Cardiac muscle cell (in vitro differentiated cells and primary cell): ENCODE measurements around the gene ACAN. TPM values are rescaled to one million over a fixed set of nuclear protein-coding genes. Genes with fewer than 3 reads are reported as not detected.
A peak's percentile ranks its signal among the peaks of the same experiment; 100 is the strongest.

ENCODE experiments used
- DNase-seq, 2 donors: peaks; one replicate each; pipeline versions ENCODE4 v3.0.0 to v3.0.0-alpha.2; 2010 to 2017; ENCODE audit warnings: low read depth in 1 of 2, low spot score in 1 of 2
- H3K27ac ChIP-seq: fragments of 200-600 bp; sonication (generic); 2 replicates; pipeline ENCODE4 v1.5.1; 2016
- H3K27me3 ChIP-seq: fragments of 200-600 bp; sonication (generic); 2 replicates; pipeline ENCODE4 v1.6.0; 2016; ENCODE audit warnings: control low read depth
- H3K36me3 ChIP-seq: fragments of 200-600 bp; sonication (generic); 2 replicates; pipeline ENCODE4 v1.5.1; 2016; ENCODE audit warnings: control low read depth
- H3K4me1 ChIP-seq: fragments of 200-600 bp; sonication (generic); 2 replicates; pipeline ENCODE4 v1.8.1; 2017; ENCODE audit warnings: low read depth, mild to moderate bottlenecking, mixed run types
- H3K4me3 ChIP-seq: fragments of 200-600 bp; sonication (generic); 2 replicates; pipeline ENCODE4 v1.5.1; 2016; ENCODE audit warnings: mild to moderate bottlenecking
- H3K9me3 ChIP-seq: fragments of 200-600 bp; sonication (generic); 2 replicates; pipeline ENCODE4 v1.5.1; 2017; ENCODE audit warnings: low read depth, mild to moderate bottlenecking, control low read depth
- CTCF ChIP-seq: IDR thresholded peaks from 2 replicates; pipeline ENCODE4 v1.5.1; 2012; ENCODE audit warnings: low read depth, mild to moderate bottlenecking, low read length
- polyA plus RNA-seq: library from polyadenylated mRNA; unstranded; fragments of >200 nt; fragmentation: Nextera tagmentation; extraction: Ambion mirVana; gene quantifications from 2 replicates; pipeline ENCODE4 v1.2.1, GENCODE V29; 2016
- total RNA-seq: library from RNA; depleted of rRNA; stranded (reverse); fragments of >200 nt; gene quantifications from 2 replicates; pipeline ENCODE4 v1.2.3, GENCODE V29; 2016

Gene ACAN
- total and polyA plus RNA-seq, 2 experiments from 2014 or later = 0.71 to 0.91 TPM

DNA sequence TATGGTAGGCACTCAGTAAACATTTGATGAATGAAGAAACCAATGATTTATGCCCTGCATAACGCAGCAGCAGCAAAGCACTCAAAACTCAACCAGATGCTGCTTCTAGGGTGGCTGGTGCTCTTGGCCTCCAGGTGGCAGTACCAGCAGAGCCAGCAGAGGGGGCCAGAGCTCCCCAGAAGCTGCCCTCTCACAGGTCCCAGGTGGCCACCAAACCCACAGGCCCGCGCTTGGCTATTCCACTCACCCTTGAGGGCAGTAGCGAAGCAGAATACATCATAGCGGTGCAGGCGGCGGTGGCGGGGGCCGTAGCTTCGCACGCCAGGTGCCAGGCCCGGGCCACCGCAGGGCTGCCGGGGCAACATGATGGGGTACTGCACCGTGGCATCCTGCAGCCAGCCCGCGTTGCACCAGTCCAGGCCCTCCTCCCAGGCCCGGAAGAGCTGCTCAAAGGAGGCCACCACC, 75.5 kb downstream of the ACAN start:
- TF ChIP-seq CTCF = peak; percentile 81
- peak; percentile 60 to 68 for DNase-seq
- Histone ChIP-seq H3K4me1 (no peaks in the 10 kb centered on the region), H3K27me3 (no peaks in the 10 kb centered on the region), H3K4me3 (no peak overlapping the region), H3K9me3 (no peaks in the 10 kb centered on the region), H3K27ac (no peak overlapping the region), H3K36me3 (no peaks in the 10 kb centered on the region)

DNA sequence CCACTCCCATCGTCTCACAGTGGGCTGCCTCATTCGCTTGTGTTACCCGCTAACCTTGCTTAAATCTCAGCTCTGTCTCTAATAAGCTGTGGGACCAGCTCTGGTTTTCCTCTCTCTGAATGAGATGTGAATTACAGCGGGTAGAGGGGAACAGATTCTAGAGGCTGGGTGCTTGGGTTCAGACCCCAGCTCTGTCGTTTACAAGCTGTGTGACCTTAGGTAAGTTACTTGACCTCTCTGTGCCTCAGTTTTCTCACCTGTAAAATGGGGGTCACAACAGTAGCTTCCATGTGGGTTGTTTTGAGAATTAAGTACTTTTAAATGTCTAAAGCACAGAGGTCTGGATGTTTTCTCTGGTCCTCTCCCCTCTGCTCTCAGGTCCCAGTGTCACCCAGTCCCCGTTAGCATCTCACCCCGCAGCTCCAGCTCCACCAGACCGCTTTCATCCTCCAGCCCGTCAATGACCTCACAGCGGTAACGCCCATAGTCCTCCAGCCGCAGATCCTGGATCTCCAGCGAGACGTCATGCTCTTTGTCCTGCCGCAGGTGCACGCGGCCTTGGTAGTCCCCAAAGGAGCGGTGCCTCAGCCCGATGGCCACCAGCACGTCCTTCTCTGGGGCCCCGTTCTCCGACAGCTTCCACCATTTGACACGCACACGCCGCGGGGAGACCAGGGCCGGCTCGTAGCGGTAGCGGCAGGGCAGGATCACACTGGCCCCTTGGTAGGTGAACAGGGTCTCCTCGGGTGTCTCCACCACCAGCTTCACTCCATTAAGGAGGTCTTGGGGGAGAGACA, 77.9 kb downstream of the ACAN start:
- Histone ChIP-seq H3K4me1 (no peaks in the 10 kb centered on the region), H3K9me3 (no peaks in the 10 kb centered on the region), H3K4me3 (no peak overlapping the region), H3K36me3 (no peaks in the 10 kb centered on the region), H3K27me3 (no peaks in the 10 kb centered on the region), H3K27ac (no peak overlapping the region)
- TF ChIP-seq CTCF = no peak
- DNase-seq = no peak

GRCh38 chr15:88881775-88882174, 78.5 kb downstream of the ACAN start:
- Histone ChIP-seq H3K4me1 (no peaks in the 10 kb centered on the region), H3K4me3 (no peak overlapping the region), H3K36me3 (no peaks in the 10 kb centered on the region), H3K9me3 (no peaks in the 10 kb centered on the region), H3K27me3 (no peaks in the 10 kb centered on the region), H3K27ac (no peak overlapping the region)
- TF ChIP-seq CTCF = no peak
- no peak for DNase-seq

DNA sequence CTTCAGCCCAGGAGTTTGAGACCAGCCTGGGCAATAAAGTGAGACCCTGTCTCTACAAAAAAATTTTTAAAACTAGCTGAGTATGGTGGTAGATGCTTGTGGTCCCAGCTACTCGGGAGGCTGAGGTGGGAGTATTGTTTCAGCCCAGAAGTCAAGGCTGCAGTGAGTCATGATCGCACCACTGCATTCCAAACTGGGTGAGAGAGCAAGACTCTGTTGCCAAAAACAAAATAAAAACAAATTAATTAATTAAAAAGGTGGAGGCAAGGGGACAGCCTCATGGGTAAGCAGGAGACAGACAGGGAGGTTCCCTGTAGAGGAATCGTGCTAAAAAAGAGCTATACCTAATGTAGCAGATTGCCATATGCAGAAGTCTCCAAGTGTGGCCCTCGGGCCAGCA, 79.5 kb downstream of the ACAN start:
- Histone ChIP-seq H3K4me1 (no peaks in the 10 kb centered on the region), H3K36me3 (no peaks in the 10 kb centered on the region), H3K27ac (no peak overlapping the region), H3K27me3 (no peaks in the 10 kb centered on the region), H3K4me3 (no peak overlapping the region), H3K9me3 (no peaks in the 10 kb centered on the region)
- no peak for TF ChIP-seq CTCF
- DNase-seq = peak in 1 of 2 donors; percentile 66

GRCh38 chr15:88887068-88887580, 83.9 kb downstream of the ACAN start:
- H3K9me3 ChIP-seq = no peaks in the 10 kb centered on the region
- TF ChIP-seq CTCF = no peak
- no peak for DNase-seq

More at GRCh38 chr15:88887068-88887580, 83.9 kb downstream of the ACAN start:
- H3K36me3 ChIP-seq = no peaks in the 10 kb centered on the region
- H3K4me3 ChIP-seq = no peak overlapping the region
- no peak overlapping the region for H3K27ac ChIP-seq
- H3K4me1 ChIP-seq = no peaks in the 10 kb centered on the region
- no peaks in the 10 kb centered on the region for H3K27me3 ChIP-seq
